Neuronal stem cell (in vitro differentiated cells): ENCODE results near the gene LSAMP.

Source experiments
- DNase-seq: peaks from one replicate; pipeline ENCODE4 v3.0.0-alpha.2; 2013; ENCODE audit warnings: low spot score
- H2AFZ ChIP-seq: one replicate; pipeline ENCODE4 v1.6.1; 2013; ENCODE audit warnings: mild to moderate bottlenecking, low read length, inconsistent platforms
- H2AK5ac ChIP-seq: 2 replicates; pipeline ENCODE4 v1.6.1; 2013; ENCODE audit warnings: low read depth, mild to moderate bottlenecking, inconsistent platforms, low read length, moderate library complexity, mixed read lengths
- H2BK120ac ChIP-seq: 2 replicates; pipeline ENCODE4 v1.6.1; 2013; ENCODE audit warnings: low read depth, mild to moderate bottlenecking, inconsistent platforms, low read length, moderate library complexity, mixed read lengths
- H2BK12ac ChIP-seq: one replicate; pipeline ENCODE4 v1.6.1; 2013; ENCODE audit warnings: low read length, inconsistent platforms
- H2BK15ac ChIP-seq: 2 replicates; pipeline ENCODE4 v1.6.1; 2013; ENCODE audit warnings: mild to moderate bottlenecking, low read length, inconsistent platforms, mixed read lengths
- H2BK5ac ChIP-seq: one replicate; pipeline ENCODE4 v1.6.1; 2013; ENCODE audit warnings: inconsistent platforms, mild to moderate bottlenecking, low read length, moderate library complexity
- H3K14ac ChIP-seq: one replicate; pipeline ENCODE4 v1.6.1; 2013; ENCODE audit warnings: low read length, inconsistent platforms
- H3K18ac ChIP-seq: 2 replicates; pipeline ENCODE4 v1.6.1; 2013; ENCODE audit warnings: low read length, inconsistent platforms
- H3K23ac ChIP-seq: 2 replicates; pipeline ENCODE4 v1.6.1; 2013; ENCODE audit warnings: low read depth, mild to moderate bottlenecking, mixed read lengths, low read length, inconsistent platforms; ENCODE audit not compliant: poor library complexity
- H3K27ac ChIP-seq: replicated peaks from 3 replicates; pipeline ENCODE4 v1.5.1; 2013; ENCODE audit warnings: low read length, inconsistent platforms
- H3K27me3 ChIP-seq, 3 experiments: 2 replicates each; pipeline ENCODE4 v1.6.1; 2013; ENCODE audit warnings: low read length in 3 of 3, mild to moderate bottlenecking in 2 of 3, inconsistent platforms in 1 of 3, low read depth in 1 of 3, mixed read lengths in 1 of 3, moderate library complexity in 1 of 3; ENCODE audit not compliant: control insufficient read depth in 3 of 3, insufficient read depth in 3 of 3
- H3K36me3 ChIP-seq, 2 donors: replicated peaks in 1 of 2; 2 replicates each; pipeline ENCODE4 v1.6.1; 2013; ENCODE audit warnings: low read length in 2 of 2; ENCODE audit not compliant: control insufficient read depth in 2 of 2, insufficient read depth in 2 of 2
- H3K4ac ChIP-seq: 2 replicates; pipeline ENCODE4 v1.6.1; 2013; ENCODE audit warnings: inconsistent platforms, mild to moderate bottlenecking, low read length, moderate library complexity
- H3K4me1 ChIP-seq, 2 donors: 1 replicate in 1 of 2; 2 replicates in 1 of 2; pipeline ENCODE4 v1.6.1; 2013; ENCODE audit warnings: low read length in 2 of 2, low read depth in 1 of 2; ENCODE audit not compliant: control insufficient read depth in 2 of 2, insufficient read depth in 1 of 2
- H3K4me2 ChIP-seq: one replicate; pipeline ENCODE4 v1.6.1; 2013; ENCODE audit warnings: mild to moderate bottlenecking, low read length, inconsistent platforms; ENCODE audit not compliant: insufficient read depth, poor library complexity, severe bottlenecking
- H3K4me3 ChIP-seq, 2 donors: 2 replicates each; pipeline ENCODE4 v1.5.1; 2013; ENCODE audit warnings: low read length in 2 of 2, mild to moderate bottlenecking in 2 of 2, inconsistent platforms in 1 of 2, moderate library complexity in 1 of 2
- H3K79me1 ChIP-seq: one replicate; pipeline ENCODE4 v1.6.1; 2013; ENCODE audit warnings: low read depth, mild to moderate bottlenecking, inconsistent platforms, low read length, moderate library complexity
- H3K9ac ChIP-seq: one replicate; pipeline ENCODE4 v1.6.1; 2013; ENCODE audit warnings: mild to moderate bottlenecking, low read depth, low read length, inconsistent platforms; ENCODE audit not compliant: poor library complexity
- H3K9me3 ChIP-seq, 2 donors: replicated peaks in 1 of 2; 2 replicates each; pipeline versions ENCODE3 to v1.6.1; 2013; ENCODE audit warnings: low read length in 2 of 2, mild to moderate bottlenecking in 2 of 2, inconsistent platforms in 1 of 2, low read depth in 1 of 2, mixed read lengths in 1 of 2, moderate library complexity in 1 of 2; ENCODE audit not compliant: control insufficient read depth in 2 of 2, insufficient read depth in 1 of 2
- H4K8ac ChIP-seq: one replicate; pipeline ENCODE4 v1.6.1; 2013; ENCODE audit warnings: low read depth, mild to moderate bottlenecking, inconsistent platforms, low read length, moderate library complexity
- H4K91ac ChIP-seq: one replicate; pipeline ENCODE4 v1.6.1; 2013; ENCODE audit warnings: low read length, low read depth, mild to moderate bottlenecking, inconsistent platforms; ENCODE audit not compliant: poor library complexity
- WGBS, 2 donors: extraction: QIAGEN DNeasy Blood & Tissue Kit; methylation state at CpG; one replicate each; pipeline ENCODE4 v1.1.7; 2013; ENCODE audit warnings: missing lambda C conversion rate in 2 of 2, mixed read lengths in 1 of 2; ENCODE audit not compliant: insufficient read length in 2 of 2, insufficient replicate concordance in 1 of 2; ENCODE audit errors: extremely low coverage in 2 of 2; 5-methylcytosine and 5-hydroxymethylcytosine counted together

The LSAMP gene

GRCh38 chr3:116469546-116469945, 24.3 kb upstream of the LSAMP start:
- H2AFZ ChIP-seq: no peak overlapping the region

DNA sequence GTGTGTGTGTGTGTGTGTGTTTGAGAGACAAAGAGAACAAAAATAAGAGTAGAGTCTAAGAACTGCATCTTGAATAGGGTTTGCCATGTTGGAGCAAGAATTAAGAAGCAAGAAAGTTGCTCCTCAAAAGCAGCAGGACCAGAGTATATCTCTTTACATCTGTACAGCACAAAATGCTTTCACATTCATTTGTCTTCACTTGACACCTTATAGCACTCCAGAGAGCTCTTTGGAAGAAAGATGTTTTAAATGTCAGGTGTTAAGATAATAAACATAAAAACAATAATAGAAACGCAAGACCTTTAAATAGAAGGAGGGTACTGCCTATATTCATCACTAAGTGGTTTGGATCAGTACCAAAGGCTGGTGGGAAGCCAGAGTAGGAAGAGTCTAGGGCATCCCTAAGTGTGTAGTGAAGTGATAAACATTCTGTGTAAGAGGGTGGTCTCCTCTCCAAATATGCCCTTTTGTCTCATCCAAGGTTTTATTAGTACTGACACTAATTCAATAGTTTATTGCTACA, 19.1 kb upstream of the LSAMP start:
- H2BK120ac ChIP-seq: no peak overlapping the region
- no peak overlapping the region for H3K4me2 ChIP-seq
- no peak overlapping the region for H2BK12ac ChIP-seq
- H3K9ac ChIP-seq: no peak overlapping the region
- H3K79me1 ChIP-seq: no peaks in the 10 kb centered on the region
- H3K36me3 ChIP-seq: no peaks in the 10 kb centered on the region
- no peaks in the 10 kb centered on the region for H3K27me3 ChIP-seq
- no peak overlapping the region for H3K23ac ChIP-seq
- no peak overlapping the region for H3K4me3 ChIP-seq
- H3K18ac ChIP-seq: no peak overlapping the region
- no peak overlapping the region for H2AK5ac ChIP-seq
- no peak overlapping the region for H2AFZ ChIP-seq
- no peak overlapping the region for H2BK5ac ChIP-seq
- H4K8ac ChIP-seq: no peak overlapping the region
- no peaks in the 10 kb centered on the region for H3K9me3 ChIP-seq
- no peak overlapping the region for H3K4ac ChIP-seq
- WGBS, 2 donors: no CpG with 5 or more reads among the region's 1 CpG
- H2BK15ac ChIP-seq: no peak overlapping the region
- H3K14ac ChIP-seq: no peak overlapping the region
- H3K27ac ChIP-seq: no peak overlapping the region
- no peaks in the 10 kb centered on the region for H3K4me1 ChIP-seq
- DNase-seq: no peak
- no peak overlapping the region for H4K91ac ChIP-seq

More at GRCh38 chr3:116469546-116469945, 24.3 kb upstream of the LSAMP start:
- H3K9ac ChIP-seq: no peak overlapping the region
- H4K8ac ChIP-seq: no peak overlapping the region
- no peak overlapping the region for H3K27ac ChIP-seq
- no peak overlapping the region for H3K4ac ChIP-seq
- H3K9me3 ChIP-seq: no peaks in the 10 kb centered on the region
- 100% methylated on average over 1 to 2 of the region's 3 CpGs for WGBS, 2 donors
- H2BK120ac ChIP-seq: no peak overlapping the region
- H3K4me1 ChIP-seq: peaks cover 0 to 5% of the 10 kb centered on the region in 2 donors
- H3K79me1 ChIP-seq: no peaks in the 10 kb centered on the region
- H3K4me3 ChIP-seq: no peak overlapping the region
- no peak overlapping the region for H3K14ac ChIP-seq
- DNase-seq: no peak
- no peak overlapping the region for H3K4me2 ChIP-seq
- H3K27me3 ChIP-seq: no peaks in the 10 kb centered on the region
- H3K18ac ChIP-seq: no peak overlapping the region
- no peak overlapping the region for H2BK12ac ChIP-seq
- H2AK5ac ChIP-seq: no peak overlapping the region
- no peak overlapping the region for H2BK15ac ChIP-seq
- H2BK5ac ChIP-seq: no peak overlapping the region
- H3K36me3 ChIP-seq: no peaks in the 10 kb centered on the region
- H3K23ac ChIP-seq: no peak overlapping the region
- no peak overlapping the region for H4K91ac ChIP-seq

DNA sequence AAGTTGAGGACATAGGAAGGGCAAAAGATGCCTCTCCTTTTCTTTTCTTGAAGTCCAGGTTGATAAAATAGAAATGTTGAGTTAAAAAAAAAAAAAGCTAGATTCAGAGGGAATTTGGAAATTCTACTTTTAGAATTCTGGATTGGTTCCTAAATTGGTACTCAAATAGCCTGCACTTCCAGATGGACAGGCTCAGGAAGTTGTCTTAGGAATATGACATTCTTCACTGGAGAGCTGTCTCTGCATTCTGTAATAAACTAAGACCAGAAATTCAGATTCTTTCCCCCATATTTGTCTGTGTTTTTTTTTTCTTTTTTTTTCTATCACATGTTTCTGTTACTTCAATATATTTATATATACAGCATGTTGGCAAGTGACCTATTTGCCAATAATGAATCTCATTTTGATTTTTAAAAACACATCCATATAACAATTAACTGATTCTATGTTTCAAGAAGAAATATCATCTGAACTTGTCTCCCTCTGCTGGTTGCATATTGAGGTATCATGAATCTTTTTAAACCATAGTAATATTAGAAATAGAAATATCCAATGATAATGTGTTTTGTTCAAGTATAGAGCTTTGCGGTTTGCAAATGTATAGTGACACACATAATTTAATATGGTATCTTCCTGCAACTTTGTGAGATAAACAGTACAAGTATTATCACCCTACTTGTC, 8.5 kb upstream of the LSAMP start:
- Histone ChIP-seq H2AK5ac (no peak overlapping the region), H3K14ac (no peak overlapping the region), H4K91ac (no peak overlapping the region), H3K23ac (no peak overlapping the region), H3K4me3 (no peak overlapping the region), H3K9ac (no peak overlapping the region), H4K8ac (no peak overlapping the region), H3K9me3 (peaks cover 0 to 3% of the 10 kb centered on the region in 2 donors), H3K27me3 (no peaks in the 10 kb centered on the region), H3K36me3 (no peaks in the 10 kb centered on the region), H3K79me1 (no peaks in the 10 kb centered on the region), H2BK5ac (no peak overlapping the region), H3K4me1 (no peaks in the 10 kb centered on the region), H3K27ac (no peak overlapping the region), H3K4ac (no peak overlapping the region), H3K4me2 (no peak overlapping the region), H2BK120ac (no peak overlapping the region), H2BK15ac (no peak overlapping the region), H2BK12ac (no peak overlapping the region), H2AFZ (no peak overlapping the region), H3K18ac (no peak overlapping the region)
- DNase-seq: no peak
- no CpG with 5 or more reads among the region's 1 CpG for WGBS, 2 donors

- no peak overlapping the region for H4K91ac ChIP-seq
- no peak overlapping the region for H3K4ac ChIP-seq
- no peaks in the 10 kb centered on the region for H3K27me3 ChIP-seq
- no peak overlapping the region for H3K18ac ChIP-seq
- H2BK120ac ChIP-seq: no peak overlapping the region
- no peak overlapping the region for H2AK5ac ChIP-seq
- H3K36me3 ChIP-seq: no peaks in the 10 kb centered on the region
- H3K27ac ChIP-seq: no peak overlapping the region
- H4K8ac ChIP-seq: no peak overlapping the region
- H2AFZ ChIP-seq: no peak overlapping the region
- H3K4me1 ChIP-seq: peaks cover 5 to 7% of the 10 kb centered on the region in 2 donors
- H3K23ac ChIP-seq: no peak overlapping the region
- no peak overlapping the region for H2BK12ac ChIP-seq
- no peak for DNase-seq
- H3K14ac ChIP-seq: no peak overlapping the region
- no peak overlapping the region for H2BK15ac ChIP-seq
- H3K9me3 ChIP-seq: no peaks in the 10 kb centered on the region
- H3K9ac ChIP-seq: no peak overlapping the region
- no peak overlapping the region for H3K4me2 ChIP-seq
- H3K4me3 ChIP-seq: no peak overlapping the region
- WGBS, 2 donors: no CpG with 5 or more reads among the region's 3 CpGs
- no peaks in the 10 kb centered on the region for H3K79me1 ChIP-seq
- H2BK5ac ChIP-seq: no peak overlapping the region
Measured at GRCh38 chr3:116449546-116450350, 4.5 kb upstream of the LSAMP start.
